HEK293 (cell line): ENCODE measurements around the gene AFF4.

Experiments
- ATF2 ChIP-seq: fragments of 450-650 bp; formaldehyde crosslinking; IDR thresholded peaks from 2 replicates; pipeline ENCODE4 v1.5.1; 2016; ENCODE audit warnings: missing biosample characterization, missing genetic modification characterization, low read depth
- CTCF ChIP-seq: fragments of 450-650 bp; formaldehyde crosslinking; IDR thresholded peaks from 2 replicates; pipeline ENCODE4 v1.5.1; 2016; ENCODE audit warnings: missing biosample characterization, missing genetic modification characterization
- KLF9 ChIP-seq: fragments of 450-650 bp; formaldehyde crosslinking; IDR thresholded peaks from 2 replicates; pipeline ENCODE4 v1.5.1; 2016; ENCODE audit warnings: missing biosample characterization, missing genetic modification characterization, low read depth
- MYNN ChIP-seq: fragments of 450-650 bp; formaldehyde crosslinking; IDR thresholded peaks from 2 replicates; pipeline ENCODE4 v1.5.1; 2016; ENCODE audit warnings: missing biosample characterization, missing genetic modification characterization, borderline replicate concordance
- PRDM4 ChIP-seq: fragments of 450-650 bp; formaldehyde crosslinking; IDR thresholded peaks from 2 replicates; pipeline ENCODE4 v1.5.1; 2017; ENCODE audit warnings: missing biosample characterization, missing genetic modification characterization
- ZIC2 ChIP-seq: fragments of 450-650 bp; formaldehyde crosslinking; IDR thresholded peaks from 2 replicates; pipeline ENCODE4 v1.5.1; 2016; ENCODE audit warnings: missing biosample characterization, missing genetic modification characterization
- ZNF121 ChIP-seq: fragments of 450-650 bp; formaldehyde crosslinking; IDR thresholded peaks from 2 replicates; pipeline ENCODE4 v1.5.1; 2016; ENCODE audit warnings: missing biosample characterization, missing genetic modification characterization
- ZNF133 ChIP-seq: fragments of 450-650 bp; formaldehyde crosslinking; IDR thresholded peaks from 2 replicates; pipeline ENCODE4 v1.5.1; 2016; ENCODE audit warnings: missing biosample characterization, missing genetic modification characterization
- ZNF394 ChIP-seq: fragments of 450-650 bp; formaldehyde crosslinking; IDR thresholded peaks from 2 replicates; pipeline ENCODE4 v1.5.1; 2016; ENCODE audit warnings: missing biosample characterization, missing genetic modification characterization, mild to moderate bottlenecking, moderate library complexity, borderline replicate concordance
- ZNF549 ChIP-seq: fragments of 450-650 bp; IDR thresholded peaks from 2 replicates; pipeline ENCODE4 v1.5.1; 2018; ENCODE audit warnings: missing biosample characterization, missing genetic modification characterization, mild to moderate bottlenecking, inconsistent platforms, moderate library complexity
- ZSCAN23 ChIP-seq: fragments of 450-650 bp; formaldehyde crosslinking; IDR thresholded peaks from 2 replicates; pipeline ENCODE4 v1.5.1; 2016; ENCODE audit warnings: missing biosample characterization, missing genetic modification characterization
- TF ChIP-seq, protein P1 (sequence below): fragments of 450-650 bp; formaldehyde crosslinking; IDR thresholded peaks from 2 replicates; pipeline ENCODE4 v1.5.1; 2016; ENCODE audit warnings: missing biosample characterization, missing genetic modification characterization
- TF ChIP-seq, protein P2 (sequence below): fragments of 450-650 bp; formaldehyde crosslinking; IDR thresholded peaks from 2 replicates; pipeline ENCODE4 v1.5.1; 2016; ENCODE audit warnings: missing biosample characterization, missing genetic modification characterization, borderline replicate concordance

GRCh38 chr5:132827943-132828673, 135.3 kb downstream of the AFF4 start:
- no peak for TF ChIP-seq ZNF133 (tag by site-specific recombination)
- no peak for TF ChIP-seq CTCF
- no peak for TF ChIP-seq MYNN
- TF ChIP-seq KLF9 (tag by site-specific recombination), result no peak
- TF ChIP-seq ZNF394 (tag by site-specific recombination), result no peak
- no peak for TF ChIP-seq ZIC2 (tag by site-specific recombination)
- TF ChIP-seq, protein P1, sequence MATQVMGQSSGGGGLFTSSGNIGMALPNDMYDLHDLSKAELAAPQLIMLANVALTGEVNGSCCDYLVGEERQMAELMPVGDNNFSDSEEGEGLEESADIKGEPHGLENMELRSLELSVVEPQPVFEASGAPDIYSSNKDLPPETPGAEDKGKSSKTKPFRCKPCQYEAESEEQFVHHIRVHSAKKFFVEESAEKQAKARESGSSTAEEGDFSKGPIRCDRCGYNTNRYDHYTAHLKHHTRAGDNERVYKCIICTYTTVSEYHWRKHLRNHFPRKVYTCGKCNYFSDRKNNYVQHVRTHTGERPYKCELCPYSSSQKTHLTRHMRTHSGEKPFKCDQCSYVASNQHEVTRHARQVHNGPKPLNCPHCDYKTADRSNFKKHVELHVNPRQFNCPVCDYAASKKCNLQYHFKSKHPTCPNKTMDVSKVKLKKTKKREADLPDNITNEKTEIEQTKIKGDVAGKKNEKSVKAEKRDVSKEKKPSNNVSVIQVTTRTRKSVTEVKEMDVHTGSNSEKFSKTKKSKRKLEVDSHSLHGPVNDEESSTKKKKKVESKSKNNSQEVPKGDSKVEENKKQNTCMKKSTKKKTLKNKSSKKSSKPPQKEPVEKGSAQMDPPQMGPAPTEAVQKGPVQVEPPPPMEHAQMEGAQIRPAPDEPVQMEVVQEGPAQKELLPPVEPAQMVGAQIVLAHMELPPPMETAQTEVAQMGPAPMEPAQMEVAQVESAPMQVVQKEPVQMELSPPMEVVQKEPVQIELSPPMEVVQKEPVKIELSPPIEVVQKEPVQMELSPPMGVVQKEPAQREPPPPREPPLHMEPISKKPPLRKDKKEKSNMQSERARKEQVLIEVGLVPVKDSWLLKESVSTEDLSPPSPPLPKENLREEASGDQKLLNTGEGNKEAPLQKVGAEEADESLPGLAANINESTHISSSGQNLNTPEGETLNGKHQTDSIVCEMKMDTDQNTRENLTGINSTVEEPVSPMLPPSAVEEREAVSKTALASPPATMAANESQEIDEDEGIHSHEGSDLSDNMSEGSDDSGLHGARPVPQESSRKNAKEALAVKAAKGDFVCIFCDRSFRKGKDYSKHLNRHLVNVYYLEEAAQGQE (tag by site-specific recombination), result no peak
- no peak for TF ChIP-seq ATF2
- no peak for TF ChIP-seq ZNF121 (tag by site-specific recombination)
- no peak for TF ChIP-seq ZSCAN23 (tag by site-specific recombination)
- TF ChIP-seq, protein P2, sequence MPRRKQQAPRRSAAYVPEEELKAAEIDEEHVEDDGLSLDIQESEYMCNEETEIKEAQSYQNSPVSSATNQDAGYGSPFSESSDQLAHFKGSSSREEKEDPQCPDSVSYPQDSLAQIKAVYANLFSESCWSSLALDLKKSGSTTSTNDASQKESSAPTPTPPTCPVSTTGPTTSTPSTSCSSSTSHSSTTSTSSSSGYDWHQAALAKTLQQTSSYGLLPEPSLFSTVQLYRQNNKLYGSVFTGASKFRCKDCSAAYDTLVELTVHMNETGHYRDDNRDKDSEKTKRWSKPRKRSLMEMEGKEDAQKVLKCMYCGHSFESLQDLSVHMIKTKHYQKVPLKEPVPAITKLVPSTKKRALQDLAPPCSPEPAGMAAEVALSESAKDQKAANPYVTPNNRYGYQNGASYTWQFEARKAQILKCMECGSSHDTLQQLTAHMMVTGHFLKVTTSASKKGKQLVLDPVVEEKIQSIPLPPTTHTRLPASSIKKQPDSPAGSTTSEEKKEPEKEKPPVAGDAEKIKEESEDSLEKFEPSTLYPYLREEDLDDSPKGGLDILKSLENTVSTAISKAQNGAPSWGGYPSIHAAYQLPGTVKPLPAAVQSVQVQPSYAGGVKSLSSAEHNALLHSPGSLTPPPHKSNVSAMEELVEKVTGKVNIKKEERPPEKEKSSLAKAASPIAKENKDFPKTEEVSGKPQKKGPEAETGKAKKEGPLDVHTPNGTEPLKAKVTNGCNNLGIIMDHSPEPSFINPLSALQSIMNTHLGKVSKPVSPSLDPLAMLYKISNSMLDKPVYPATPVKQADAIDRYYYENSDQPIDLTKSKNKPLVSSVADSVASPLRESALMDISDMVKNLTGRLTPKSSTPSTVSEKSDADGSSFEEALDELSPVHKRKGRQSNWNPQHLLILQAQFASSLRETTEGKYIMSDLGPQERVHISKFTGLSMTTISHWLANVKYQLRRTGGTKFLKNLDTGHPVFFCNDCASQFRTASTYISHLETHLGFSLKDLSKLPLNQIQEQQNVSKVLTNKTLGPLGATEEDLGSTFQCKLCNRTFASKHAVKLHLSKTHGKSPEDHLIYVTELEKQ (tag by site-specific recombination), result no peak
- TF ChIP-seq PRDM4 (tag by site-specific recombination), result no peak
- no peak for TF ChIP-seq ZNF549 (tag by site-specific recombination)
